GM19397 (cell line): ENCODE measurements around the gene MMP27.
A peak's percentile ranks its signal among the peaks of the same experiment; 100 is the strongest.
"Not testable (repeated sequence)": the region's sequence is repeated elsewhere in the genome, so short reads cannot be mapped to it uniquely, and the experiment has no call there.

Experiments
- ATAC-seq: cut with Tn5 transposase; IDR thresholded peaks from one replicate; pipeline ENCODE4 v1.9.1; 2021; ENCODE audit warnings: mild to moderate bottlenecking, moderate library complexity; ENCODE audit not compliant: unreplicated experiment

Gene MMP27, protein sequence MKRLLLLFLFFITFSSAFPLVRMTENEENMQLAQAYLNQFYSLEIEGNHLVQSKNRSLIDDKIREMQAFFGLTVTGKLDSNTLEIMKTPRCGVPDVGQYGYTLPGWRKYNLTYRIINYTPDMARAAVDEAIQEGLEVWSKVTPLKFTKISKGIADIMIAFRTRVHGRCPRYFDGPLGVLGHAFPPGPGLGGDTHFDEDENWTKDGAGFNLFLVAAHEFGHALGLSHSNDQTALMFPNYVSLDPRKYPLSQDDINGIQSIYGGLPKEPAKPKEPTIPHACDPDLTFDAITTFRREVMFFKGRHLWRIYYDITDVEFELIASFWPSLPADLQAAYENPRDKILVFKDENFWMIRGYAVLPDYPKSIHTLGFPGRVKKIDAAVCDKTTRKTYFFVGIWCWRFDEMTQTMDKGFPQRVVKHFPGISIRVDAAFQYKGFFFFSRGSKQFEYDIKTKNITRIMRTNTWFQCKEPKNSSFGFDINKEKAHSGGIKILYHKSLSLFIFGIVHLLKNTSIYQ

DNA sequence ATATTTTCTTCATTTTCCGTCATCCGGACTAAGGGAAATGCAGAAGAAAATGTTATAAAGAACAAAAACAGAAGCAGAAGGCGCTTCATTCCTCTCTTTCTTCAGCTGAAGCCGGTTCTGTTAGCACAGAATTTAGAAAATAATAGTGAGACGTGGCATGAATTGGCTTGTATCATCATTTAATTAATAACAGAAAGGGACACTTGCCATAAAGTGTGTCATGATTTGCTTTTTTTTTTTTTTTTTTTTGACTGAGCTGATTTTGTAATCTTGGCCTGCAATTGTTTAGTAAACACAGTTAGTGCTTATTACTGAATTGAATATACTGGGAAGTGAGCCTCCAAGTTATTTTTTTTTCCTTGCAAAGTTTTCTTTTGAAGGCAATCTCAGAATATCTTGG lies at the start of gene MMP27:
Gene MMP27 (minus strand): TSS at position 144 of the 400 bp plus-strand sequence. CDS start 55 bp downstream, at position 89.
- no peak for ATAC-seq

DNA sequence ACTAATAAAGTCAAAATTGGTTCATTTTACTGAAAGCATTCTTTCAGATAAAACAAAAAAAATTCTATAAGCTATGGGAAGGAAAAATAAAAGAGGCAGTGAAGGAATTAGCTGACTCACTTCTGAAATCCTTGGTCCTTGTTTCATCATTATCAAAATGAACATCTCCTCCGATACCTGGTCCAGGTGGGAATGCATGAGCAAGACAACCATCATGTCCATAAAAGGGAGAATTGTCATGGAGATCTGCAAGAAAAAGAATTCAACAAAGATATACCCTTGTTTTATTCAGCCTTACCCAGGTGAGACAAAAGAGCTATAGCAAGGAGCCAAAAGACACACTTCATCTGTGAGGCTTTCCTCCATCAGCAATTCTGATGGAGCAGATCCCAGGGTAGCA lies 47.7 kb upstream of the MMP27 start:
- ATAC-seq, result no peak

DNA sequence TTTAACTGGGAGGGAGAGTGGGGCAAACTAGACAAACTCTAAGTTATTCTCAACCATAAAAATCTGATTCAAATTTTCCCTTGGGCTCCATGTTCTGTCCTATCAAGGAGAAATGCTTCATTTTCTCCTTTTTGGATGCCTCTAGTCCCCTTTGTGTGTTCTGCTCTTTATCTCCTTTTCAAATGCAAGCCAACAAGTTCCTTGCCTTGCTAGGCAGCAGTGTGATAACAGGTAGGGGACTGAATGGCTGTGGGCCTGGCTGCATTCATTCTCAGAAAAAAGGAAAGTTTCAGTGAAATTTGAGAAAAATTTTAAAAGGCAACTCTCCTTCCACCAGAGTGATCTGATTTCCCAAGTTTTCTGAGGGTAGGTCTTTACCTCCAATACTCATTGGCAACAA lies 46.1 kb upstream of the MMP27 start:
- ATAC-seq, result no peak

DNA sequence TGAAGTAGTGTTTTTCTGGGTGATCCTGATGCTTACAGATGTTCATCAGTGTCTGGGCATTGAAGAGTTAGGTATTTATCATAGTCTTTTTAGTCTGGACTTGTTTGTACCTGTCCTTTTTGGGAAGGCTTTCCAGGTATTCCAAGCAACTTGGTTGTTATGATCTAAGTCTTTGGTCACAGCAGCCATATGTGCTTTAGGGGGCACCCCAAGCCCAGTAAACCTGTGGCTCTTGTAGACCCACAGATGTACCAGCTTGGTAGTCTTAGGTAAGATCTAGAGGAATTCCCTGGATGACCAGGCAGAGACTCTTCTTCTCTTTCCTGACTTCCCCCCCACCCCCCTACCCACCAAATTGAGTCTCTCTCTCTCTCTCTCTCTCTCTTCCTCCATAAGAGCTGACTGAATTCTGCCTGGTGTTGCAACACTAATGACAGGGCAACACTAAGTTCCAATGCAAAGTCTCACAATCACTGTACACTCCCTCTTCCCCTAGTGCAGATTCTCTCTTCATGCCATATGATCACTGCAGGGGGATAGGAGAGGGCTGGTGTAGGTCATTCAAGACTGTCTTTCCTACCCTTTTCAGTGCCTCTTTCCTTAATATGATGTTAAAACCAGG lies 43.6 kb upstream of the MMP27 start:
- no peak for ATAC-seq

DNA sequence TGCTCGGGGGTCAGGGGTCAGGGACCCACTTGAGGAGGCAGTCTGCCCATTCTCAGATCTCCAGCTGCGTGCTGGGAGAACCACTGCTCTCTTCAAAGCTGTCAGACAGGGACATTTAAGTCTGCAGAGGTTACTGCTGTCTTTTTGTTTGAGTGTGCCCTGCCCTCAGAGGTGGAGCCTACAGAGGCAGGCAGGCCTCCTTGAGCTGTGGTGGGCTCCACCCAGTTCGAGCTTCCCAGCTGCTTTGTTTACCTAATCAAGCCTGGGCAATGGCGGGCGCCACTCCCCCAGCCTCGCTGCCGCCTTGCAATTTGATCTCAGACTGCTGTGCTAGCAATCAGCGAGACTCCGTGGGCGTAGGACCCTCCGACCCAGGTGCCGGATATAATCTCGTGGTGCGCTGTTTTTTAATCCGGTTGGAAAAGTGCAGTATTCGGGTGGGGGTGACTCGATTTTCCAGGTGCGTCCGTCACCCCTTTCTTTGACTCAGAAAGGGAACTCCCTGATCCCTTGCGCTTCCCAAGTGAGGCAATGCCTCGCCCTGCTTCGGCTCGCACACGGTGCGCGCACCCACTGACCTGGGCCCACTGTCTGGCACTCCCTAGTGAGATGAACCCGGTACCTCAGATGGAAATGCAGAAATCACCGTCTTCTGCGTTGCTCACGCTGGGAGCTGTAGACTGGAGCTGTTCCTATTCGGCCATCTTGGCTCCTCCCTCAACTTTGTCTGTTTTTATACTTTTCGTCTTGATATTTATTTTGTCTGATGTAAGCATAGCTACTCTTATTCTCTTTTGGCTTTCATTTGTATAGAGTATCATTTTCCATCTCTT lies 41.4 kb upstream of the MMP27 start:
- ATAC-seq, result not testable (repeated sequence)

DNA sequence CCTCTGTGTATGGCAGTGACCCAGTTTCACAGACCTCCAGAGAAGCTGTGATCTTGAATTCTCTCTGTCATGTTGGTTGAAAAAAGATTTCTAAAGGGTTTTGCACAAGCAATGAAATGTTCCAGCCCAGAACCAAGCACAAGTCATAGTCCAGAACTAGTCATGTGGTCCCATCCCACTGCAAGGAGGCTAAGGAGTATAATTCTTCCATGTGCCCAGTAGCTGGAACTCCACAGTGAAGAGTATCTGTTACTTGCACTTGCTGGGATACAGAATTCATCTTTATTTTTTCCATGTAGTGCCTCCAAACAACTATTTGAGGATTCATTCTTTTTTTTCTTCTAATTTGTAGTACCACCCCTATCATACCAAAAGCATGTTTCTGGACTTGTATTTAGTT lies 29.1 kb upstream of the MMP27 start:
- ATAC-seq, result no peak

DNA sequence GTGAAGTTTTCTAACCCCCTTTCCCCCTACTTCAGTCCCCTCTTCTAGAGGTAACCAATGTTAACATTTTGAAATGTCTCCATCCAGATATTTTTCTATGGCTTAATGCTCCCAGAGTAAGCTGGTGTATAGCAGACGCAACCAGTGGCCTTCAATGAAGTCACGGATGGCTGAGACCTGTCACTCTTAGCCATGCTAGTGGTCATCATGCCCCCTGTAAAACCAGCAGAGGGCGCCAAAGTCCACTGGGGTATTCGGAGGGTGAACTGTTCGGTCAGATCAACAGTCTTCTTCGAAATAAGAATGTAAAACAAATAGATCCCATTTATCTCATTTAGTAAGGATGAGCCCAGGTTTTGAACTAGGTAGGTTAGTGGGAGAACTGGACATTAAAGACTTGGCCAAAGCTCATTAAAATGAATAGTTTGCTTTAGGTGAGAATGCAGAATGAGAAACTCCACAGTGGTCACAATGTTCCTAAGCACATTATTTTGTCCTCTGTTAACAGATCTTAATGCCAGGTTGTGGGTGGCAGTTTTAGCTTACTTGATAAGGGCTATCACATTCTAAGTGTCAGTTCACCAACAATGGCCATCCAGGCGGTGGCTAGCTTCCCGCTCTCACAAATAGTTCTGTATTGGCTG lies 27.8 kb upstream of the MMP27 start:
- peak; percentile 81 for ATAC-seq

DNA sequence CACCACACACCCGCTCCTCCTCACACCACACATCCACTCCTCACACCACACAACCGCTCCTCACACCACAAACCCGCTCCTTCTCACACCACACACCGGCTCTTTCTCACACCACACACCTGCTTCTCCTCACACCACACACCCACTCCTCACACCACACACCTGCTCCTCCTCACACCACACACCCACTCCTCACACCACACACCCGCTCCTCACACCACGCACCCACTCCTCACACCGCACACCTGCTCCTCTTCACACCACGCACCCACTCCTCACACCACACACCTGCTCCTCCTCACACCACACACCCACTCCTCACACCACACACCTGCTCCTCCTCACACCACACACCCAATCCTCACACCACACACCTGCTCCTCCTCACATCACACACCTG lies 25.4 kb upstream of the MMP27 start:
- ATAC-seq, result not testable (repeated sequence)

DNA sequence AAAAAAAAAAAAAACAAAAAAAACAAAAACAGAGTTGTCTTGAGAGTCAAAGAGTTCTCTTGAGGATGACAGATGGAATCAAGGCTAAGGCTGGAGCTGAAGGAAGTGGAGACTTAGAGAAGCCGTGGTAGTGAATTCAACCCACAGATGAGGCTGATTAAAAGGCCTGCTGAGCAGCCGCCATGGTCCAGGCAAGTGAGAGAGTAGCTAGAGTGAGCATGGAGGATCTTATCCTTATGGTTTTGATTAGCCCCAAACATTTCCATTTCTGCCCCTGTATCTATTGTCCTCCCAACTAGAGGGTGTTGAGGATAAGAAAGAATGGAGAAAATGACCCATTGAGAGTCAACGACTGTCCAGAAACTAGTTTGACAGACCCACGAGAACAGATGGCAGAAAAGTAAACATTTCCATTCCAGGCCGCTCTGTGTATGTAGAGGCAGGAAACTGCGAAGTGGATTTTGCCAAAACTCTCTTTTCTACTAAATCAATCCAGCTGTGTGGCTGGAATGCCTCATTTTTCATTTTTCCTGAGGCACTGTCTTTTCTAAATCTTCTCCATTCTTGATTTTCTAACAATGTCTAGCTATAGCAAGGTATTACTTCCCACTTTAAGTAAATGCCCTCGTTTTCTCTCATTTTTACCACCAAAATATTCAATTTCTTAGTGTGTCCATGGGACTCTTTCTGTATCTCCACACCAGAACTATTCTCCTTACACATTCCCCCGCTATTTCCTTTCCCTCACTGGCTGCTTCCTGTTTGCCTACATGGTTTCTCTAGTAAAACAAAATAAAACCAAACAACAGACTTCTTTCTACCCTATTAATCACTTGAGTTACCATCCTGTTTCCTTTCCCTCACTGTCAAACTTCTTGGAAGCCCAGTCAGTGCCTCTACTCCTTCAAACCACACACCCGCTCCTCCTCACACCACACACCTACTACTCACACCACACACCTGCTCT lies 24.6 kb upstream of the MMP27 start:
- no peak for ATAC-seq

DNA sequence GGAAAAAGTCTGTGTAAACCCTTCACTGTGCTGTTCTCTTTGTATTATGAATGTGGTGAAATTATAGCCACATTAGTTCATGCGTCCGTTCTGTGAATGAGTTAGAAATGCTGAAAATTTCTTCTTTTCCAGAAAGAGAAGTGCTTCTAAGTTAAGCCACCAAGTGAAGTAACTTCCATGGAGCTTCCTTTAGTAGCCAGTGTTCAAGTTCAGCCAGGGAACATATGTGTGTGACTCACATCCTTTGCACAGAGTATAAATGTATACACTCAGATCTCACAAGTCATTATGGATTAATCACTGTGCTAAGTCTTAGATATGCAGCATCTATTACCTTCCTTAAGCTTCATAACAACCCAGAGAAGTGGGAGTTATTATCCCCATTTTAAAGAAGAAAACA lies 22.3 kb upstream of the MMP27 start:
- ATAC-seq, result no peak

DNA sequence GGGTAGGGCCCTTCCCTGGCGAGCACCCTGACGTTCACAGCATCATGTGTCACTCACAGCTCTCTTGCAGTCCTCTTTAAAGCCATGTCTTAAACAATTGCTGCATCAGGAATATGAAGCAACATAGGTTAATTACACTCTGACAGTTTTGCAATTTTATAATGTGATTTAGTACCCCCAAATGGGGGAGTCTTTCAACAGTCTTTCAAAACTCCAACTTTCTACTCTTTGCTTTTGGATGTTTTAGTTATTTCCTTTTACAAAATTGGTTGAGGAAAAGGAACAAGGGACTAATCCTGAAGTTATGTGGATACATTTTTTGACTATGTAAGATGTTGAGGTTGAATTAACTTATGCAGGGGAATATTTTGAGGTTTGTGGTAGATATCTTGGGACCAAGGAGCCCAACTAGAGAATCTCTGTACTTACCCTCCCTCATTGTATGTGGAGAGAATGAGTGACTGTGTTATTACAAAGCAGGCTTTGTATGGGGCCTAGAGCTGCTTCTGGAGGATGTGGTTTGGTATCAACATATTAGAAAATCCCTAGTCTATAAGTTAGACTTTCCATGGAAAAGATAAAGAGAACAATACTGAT lies 19.4 kb upstream of the MMP27 start, which contains the start of gene MMP8:
Gene MMP8 (minus strand): TSS at position 51 of the 597 bp plus-strand sequence. CDS start 99 bp downstream, outside the sequence.
- ATAC-seq, result no peak

DNA sequence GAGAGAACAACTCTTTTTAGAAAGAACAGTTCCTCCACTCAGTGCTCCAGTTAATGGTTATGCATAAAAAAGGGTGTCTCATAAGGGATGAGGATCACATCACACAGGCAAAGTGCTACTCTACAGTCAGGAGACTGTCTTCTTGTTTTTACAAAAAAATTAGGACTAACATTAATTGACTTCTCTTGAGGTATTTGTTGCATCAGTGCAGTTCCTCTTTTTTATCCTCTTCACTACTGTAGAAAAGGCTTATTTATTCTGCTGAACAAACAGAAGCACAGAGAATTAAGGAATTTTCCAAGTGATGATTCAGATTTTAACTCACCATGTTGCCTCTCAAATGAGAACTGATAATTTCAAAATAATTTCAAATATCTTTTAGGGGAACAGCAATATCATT lies 17.3 kb upstream of the MMP27 start:
- no peak for ATAC-seq

DNA sequence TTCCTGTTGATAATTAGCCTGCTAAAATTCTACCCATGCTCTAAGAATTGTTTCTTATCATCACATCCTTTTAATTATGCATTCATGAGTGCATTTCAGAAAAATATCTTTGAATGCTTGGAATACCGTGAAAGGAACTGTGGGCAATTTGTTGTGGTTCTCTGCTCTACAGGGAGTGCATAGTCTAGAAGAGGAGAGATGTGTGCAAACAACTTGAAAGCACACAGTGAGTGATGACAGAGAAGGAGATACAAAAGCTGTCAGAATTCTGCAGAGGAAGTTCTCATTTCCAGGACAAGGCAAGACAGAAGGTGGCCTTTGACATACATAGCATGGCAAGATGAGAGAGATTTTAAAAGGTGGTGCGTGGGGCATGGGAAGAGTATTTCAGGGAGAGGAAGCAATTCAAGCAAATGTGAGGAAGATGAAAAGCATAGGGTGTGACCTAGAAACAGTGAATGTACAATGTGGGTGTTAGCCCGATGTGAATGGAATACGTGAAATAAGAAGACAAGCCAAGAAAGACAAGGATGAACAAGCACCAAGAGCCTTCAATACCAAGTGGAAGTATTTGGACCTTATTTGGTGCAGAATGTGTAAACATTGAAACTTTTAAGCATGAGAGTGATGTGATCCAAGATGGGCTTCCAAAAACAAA lies 14.2 kb upstream of the MMP27 start:
- ATAC-seq, result no peak

DNA sequence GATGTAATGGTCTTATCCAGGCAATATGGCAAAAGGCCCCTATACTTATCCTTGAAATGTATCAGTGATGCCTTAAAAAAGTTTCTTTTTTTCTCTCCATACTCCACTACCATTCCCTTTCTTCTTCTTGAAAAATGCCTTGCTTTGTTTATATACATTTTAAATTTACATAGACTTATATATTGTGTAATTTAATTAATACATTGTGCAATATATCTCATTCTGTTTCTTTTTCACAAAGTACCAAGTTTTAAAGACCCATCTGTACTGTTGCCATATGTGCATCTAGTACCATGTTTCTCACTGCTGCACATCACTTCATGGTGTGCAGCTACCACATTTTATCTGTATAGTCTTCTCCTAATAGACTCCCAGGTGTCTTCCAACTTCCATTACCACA lies 11.7 kb upstream of the MMP27 start:
- no peak for ATAC-seq

DNA sequence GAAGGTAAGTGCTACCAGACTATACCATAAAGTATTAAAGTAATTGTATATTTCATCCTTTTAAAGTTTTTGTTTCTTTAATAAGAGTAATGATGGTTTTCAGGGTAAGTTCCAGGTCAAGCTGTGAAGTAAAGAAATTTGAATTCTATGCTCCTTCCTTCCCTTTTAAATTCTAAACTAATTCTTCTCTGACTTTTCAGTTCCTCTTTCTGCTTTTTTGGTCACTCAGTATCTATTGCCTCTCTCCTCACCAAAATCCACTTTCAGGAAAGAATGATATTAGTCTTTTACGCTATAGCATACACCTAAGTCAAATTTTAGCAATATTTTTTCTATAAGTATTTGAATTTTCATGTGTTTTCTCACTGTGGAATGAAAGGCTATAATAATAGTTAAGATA lies 11.0 kb upstream of the MMP27 start:
- ATAC-seq, result peak; percentile 57

DNA sequence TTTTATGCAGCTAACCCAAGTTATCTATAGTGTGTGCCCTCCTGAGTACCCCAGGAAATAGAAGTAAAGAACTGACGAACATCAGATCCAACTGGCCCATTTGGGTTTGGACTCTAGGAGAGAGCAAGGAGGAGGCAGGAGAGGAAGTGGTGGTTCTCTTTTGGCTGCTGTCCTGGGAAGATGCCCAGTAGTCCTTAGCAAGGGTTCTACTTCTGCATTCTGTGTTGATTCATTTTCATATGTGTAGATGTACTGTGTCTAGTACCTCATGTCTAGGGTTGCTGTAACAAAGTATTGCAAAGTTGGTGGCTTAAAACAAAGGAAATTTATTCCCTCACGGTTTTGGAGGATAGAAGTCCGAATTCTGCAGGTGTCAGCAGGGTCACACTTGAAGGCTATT lies 6.6 kb upstream of the MMP27 start:
- ATAC-seq, result no peak

DNA sequence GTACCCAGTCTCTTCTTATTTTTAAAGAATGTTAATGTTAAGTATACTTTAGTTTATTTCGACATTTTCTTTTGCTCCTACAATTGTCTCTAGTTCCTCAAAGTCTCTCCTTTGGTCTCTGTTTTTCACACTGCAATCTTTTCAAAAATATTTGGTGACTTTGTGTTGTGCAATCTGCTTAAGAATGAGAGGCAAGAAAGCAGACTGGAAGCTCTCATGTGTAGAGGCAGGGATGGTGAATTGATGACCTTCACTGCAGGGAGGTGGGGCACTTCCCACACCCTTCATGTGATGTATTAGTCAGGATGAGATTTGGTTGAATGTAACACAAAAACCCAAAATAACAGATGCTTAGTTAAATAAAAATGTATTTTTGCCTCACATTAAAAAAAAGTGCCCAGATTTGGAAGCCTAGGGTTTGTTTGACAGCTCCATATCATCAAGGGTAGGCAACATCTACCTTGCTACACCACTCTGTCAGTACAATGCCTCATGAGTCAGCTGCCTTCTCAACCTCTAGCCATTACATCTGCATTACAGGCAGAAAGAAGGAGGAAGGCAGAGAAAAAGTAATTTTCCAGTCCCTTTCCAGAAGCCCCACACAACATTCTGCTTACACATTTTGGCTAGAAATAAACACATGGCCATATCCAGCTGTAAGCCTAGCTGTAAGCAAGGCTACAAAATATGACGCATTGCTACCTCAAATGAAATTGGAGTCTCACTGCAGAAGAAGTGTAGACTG lies 3.8 kb upstream of the MMP27 start:
- no peak for ATAC-seq

DNA sequence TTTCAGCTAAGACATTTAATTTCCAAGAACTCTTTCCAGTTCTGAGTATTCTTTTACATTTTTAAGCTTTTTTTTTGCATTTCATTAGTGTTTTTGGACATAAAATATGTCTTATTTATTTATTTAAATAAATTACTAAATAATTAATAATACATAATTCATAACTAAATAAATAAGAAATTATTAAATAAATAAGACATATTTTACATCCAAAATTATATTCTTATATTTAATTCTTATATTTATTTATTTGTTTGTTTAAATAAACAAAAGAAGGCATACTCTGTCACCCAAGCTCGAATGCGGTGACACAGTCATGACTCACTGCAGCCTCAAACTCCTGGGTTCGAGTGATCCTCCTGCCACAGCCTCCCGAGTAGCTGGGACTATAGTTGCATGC lies 3.1 kb upstream of the MMP27 start:
- no peak for ATAC-seq
